ENCODE results near the gene LGALSL.

LGALSL gene

DNA sequence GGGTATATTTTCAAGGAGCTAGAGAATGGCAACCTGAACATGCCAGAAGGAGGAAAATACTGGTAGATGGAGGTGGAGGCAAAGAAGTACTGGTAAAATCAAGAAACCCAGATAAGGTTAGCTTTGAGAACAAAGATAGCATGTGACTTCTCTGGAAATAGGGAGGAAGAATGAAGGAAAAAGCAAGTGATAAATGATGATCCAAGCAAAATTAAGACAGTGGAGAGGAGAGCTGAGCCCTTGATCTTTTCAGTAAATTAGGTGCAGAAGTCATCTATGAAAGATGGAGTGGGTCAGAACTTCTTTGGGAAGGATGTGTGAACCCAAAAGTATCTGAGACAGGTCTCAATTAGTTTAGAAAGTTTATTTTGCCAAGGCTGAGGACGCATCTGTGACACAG is 44.5 kb downstream of the LGALSL start:
- no peak for DNase-seq (ENCODE audit: low read depth in 2 of 2)

DNA sequence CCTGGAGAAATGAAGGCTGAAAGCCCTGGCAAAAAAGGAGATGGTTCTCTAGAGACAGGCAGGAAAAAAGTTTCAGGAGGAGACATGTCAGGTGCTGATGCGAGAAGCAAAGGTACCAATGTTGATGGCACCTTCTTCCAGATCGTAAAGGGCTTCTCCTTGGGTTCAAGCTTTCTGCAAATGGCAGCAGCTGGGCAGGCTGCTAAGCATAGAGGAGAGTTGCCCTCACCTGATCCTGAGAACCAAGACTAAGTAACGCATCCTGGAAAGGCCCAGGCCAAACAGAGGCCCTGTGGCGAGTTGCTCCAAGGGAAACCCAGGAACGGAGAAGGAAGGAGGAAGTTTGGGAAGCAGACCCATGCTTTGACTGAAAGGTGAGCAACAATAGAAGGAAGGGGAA is 46.6 kb downstream of the LGALSL start:
- no peak for DNase-seq (ENCODE audit: low read depth in 2 of 2)

DNA sequence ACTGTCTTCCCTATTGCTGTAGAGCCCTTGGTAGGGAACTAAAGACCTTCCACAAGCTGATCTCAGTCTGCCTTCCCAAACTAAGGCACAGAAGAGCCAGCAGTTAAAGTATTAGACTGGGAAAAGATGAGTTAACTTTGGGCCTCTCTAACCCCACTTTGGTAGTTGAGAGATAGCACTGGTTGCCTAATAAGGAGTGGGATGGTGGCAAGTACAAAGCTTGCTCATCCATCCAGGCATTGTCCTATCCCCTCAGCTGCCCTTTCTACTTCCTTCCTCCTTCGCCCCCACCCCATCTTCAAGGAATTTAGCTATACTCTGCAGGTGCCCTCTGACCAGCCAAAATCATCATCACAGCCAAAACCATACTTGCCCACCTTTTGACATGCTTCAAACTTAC is 48.0 kb downstream of the LGALSL start:
- no peak for DNase-seq (ENCODE audit: low read depth in 2 of 2)

DNA sequence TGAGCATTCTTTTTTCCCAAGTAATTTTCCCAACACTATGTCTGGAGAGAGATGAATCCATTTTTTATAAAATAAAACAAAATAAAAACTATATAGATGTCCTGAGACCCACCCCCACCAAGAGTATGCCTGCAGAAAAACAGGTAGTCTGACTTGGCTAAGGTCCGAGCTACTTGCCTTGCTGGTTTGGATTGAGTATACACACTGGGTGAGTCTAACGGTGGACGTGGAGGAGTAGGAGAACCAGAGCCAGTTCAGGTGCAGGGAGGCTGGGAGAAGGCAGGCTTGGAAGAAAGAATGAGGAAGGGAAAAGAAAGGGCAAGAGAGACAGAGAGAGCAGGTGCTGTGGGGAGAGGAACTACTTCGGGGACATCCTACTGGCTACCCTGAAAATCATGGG is 48.9 kb downstream of the LGALSL start:
- DNase-seq (ENCODE audit: low read depth in 2 of 2) = no peak

DNA sequence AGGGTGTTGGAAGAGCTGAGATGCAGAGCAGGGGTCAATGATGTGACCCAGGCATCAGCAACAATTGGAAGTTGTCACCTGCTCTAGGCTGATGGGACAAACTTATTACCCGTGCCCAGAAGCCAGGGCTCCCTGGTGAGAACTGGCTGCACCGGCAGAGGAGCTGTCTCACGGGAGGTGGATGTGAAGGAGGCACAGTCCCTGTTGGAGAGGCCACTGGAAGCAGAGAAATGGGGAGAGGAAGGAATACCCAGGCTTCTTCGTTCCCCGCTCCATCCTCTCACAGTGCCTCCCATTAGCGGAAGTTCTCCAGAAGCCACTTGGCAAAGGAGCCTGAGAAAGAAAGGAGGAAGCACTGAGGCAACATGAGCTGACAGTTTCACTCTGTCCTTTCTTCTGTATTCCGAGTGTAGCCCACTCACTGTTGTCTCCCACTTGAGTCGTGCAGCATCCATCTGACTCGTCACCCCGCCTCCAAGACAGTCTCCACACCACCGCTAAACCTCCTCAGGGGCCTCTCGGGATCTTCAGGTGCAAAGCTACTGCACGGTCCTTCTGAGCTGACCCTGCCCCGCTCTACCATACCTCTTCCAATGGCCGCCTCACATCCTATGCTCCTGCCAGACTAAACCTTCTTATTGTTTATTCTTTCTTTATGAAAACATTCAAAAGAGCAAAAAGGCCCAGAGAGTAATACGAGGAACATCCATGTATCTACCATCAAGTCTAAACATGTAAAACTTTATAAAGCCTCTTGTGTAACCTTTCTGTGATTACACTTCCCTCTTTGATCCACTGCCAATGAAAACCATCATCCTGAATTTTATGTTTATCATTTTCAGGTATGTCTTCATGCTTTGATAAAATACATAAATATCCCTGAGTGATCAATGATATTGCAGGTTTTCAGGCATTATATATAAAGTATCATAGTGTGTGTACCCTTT is 51.1 kb downstream of the LGALSL start:
- DNase-seq (ENCODE audit: low read depth in 2 of 2) = no peak

DNA sequence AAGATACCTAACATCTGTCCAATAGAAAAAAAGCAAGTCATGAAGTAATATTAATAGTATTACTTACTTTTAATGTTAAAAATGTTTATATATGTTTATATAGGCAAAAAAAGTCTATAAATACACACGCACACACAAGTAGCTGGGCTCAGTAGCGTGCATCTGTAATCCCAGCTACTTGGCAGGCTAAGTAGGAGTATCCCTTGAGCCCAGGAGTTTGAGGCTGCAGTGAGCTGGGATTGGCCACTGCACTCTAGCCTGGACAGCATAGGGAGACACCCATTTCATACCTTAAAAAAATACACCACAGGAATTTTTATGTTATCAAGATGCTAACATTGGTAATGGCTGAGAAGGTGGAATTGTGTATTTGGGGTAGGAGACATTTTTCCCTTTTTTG is 52.7 kb downstream of the LGALSL start:
- DNase-seq (ENCODE audit: low read depth in 2 of 2) = no peak

Measured in stimulated activated CD8-positive, alpha-beta memory T cell treated with anti-CD3 and anti-CD28 coated beads, Interleukin-2, amount 100 ng/mL, for 1 hour (primary cell).